Measurements from ENCODE around the gene BACE1.

DNA sequence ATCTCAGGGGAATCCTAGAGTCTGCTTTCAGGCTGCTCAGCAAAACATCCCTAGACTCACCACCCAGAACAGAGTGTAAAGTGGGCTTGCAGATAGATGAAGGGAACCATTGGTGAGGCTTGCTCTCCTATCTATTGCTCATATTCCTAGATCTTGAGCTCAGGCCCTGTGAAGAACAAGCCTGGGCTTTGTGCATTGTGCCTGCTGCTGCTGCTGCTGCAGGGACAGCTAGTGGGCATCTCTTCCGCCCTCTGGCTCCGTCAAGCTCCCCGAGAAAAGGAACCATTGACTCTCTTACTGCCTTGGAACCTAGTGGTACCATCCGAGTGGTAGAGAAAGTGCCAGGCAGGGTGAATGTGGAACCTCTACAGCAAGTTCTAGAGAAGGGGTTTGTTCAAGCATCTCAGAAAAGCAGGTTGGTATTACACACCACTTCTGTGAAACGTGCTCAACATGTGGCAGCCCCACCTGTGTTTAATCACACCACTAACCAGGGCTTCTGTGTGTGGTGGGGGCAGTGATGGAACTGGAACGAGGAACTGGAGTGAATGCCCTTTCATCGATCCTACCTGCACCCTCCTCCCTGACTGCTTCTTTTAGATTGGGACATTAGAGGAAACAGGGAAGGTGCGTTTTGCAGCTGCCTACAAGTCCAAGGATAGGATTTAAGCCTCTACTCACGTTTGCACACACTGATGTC is 20.5 kb downstream of the BACE1 start:
- TF ChIP-seq POLR2A (IDR thresholded peaks at IDR 0.05) (no peak), CTCF (IDR thresholded peaks at IDR 0.05) (no peak)

Data from testis (tissue), 2 donors.